ENCODE measurements around the gene HYCC1. TPM values are rescaled to one million over a fixed set of nuclear protein-coding genes. Genes with fewer than 3 reads are reported as not detected.
"Not testable (repeated sequence)": the region's sequence is repeated elsewhere in the genome, so short reads cannot be mapped to it uniquely, and the experiment has no call there.

Gene HYCC1
- total and polyA plus RNA-seq, 2 experiments from 2014 or later = 55.4 to 181 TPM

- H3K27me3 ChIP-seq (ENCODE audit: insufficient read depth); ATAC-seq; H4K20me1 ChIP-seq (replicated peaks; ENCODE audit: insufficient read depth); H3K36me3 ChIP-seq (ENCODE audit: insufficient read depth); H3K27me3 Mint-ChIP-seq (ENCODE audit: insufficient read depth, low read depth, poor library complexity); H3K9me2 ChIP-seq (ENCODE audit: insufficient read depth); H3K4me2 ChIP-seq; H3K27ac ChIP-seq (ENCODE audit: low read depth); DNase-seq (ENCODE audit: low spot score); H3K27ac Mint-ChIP-seq; H2AFZ ChIP-seq; H3K4me3 ChIP-seq; H3F3A ChIP-seq (replicated peaks; ENCODE audit: low read depth); H3K79me2 ChIP-seq (replicated peaks; ENCODE audit: insufficient read depth); H3K4me3 Mint-ChIP-seq: not testable (repeated sequence)
- peaks cover 12% of the 10 kb centered on the region for H3K4me1 ChIP-seq (ENCODE audit: insufficient read depth)
- H3K4me1 Mint-ChIP-seq = peaks cover 11% of the 10 kb centered on the region
- H3K36me3 Mint-ChIP-seq (ENCODE audit: low read depth) = peaks cover 15% of the 10 kb centered on the region
- peaks cover 21% of the 10 kb centered on the region for H3K9me3 Mint-ChIP-seq
These were observed 37.2 kb upstream of the HYCC1 start for GRCh38 chr7:23051124-23051485.

- not testable (repeated sequence) for H3K27me3 Mint-ChIP-seq (ENCODE audit: insufficient read depth, low read depth, poor library complexity); H3K4me2 ChIP-seq; H3K4me1 ChIP-seq (ENCODE audit: insufficient read depth); H3K4me3 Mint-ChIP-seq; H3K4me1 Mint-ChIP-seq; H3K79me2 ChIP-seq (replicated peaks; ENCODE audit: insufficient read depth); H3K9me2 ChIP-seq (ENCODE audit: insufficient read depth); H3F3A ChIP-seq (replicated peaks; ENCODE audit: low read depth); H4K20me1 ChIP-seq (replicated peaks; ENCODE audit: insufficient read depth); ATAC-seq; H3K36me3 ChIP-seq (ENCODE audit: insufficient read depth); DNase-seq (ENCODE audit: low spot score); H3K27me3 ChIP-seq (ENCODE audit: insufficient read depth); H2AFZ ChIP-seq; H3K27ac Mint-ChIP-seq; H3K4me3 ChIP-seq; H3K27ac ChIP-seq (ENCODE audit: low read depth)
- H3K9me3 Mint-ChIP-seq = peaks cover 30% of the 10 kb centered on the region
- H3K36me3 Mint-ChIP-seq (ENCODE audit: low read depth) = peaks cover 22% of the 10 kb centered on the region
These were observed 32.4 kb upstream of the HYCC1 start for GRCh38 chr7:23046336-23046735.

GRCh38 chr7:23045086-23045485 is 31.2 kb upstream of the HYCC1 start:
- H3K27me3 Mint-ChIP-seq (ENCODE audit: insufficient read depth, low read depth, poor library complexity); H3K9me2 ChIP-seq (ENCODE audit: insufficient read depth); DNase-seq (ENCODE audit: low spot score); H4K20me1 ChIP-seq (replicated peaks; ENCODE audit: insufficient read depth); H3K79me2 ChIP-seq (replicated peaks; ENCODE audit: insufficient read depth); H3F3A ChIP-seq (replicated peaks; ENCODE audit: low read depth); ATAC-seq; H2AFZ ChIP-seq; H3K36me3 ChIP-seq (ENCODE audit: insufficient read depth); H3K27ac Mint-ChIP-seq; H3K27ac ChIP-seq (ENCODE audit: low read depth); H3K4me3 Mint-ChIP-seq; H3K4me1 ChIP-seq (ENCODE audit: insufficient read depth); H3K4me1 Mint-ChIP-seq; H3K27me3 ChIP-seq (ENCODE audit: insufficient read depth); H3K4me3 ChIP-seq; H3K4me2 ChIP-seq: not testable (repeated sequence)
- peaks cover 24% of the 10 kb centered on the region for H3K36me3 Mint-ChIP-seq (ENCODE audit: low read depth)
- peaks cover 33% of the 10 kb centered on the region for H3K9me3 Mint-ChIP-seq

GRCh38 chr7:23044581-23044980 is 30.7 kb upstream of the HYCC1 start:
- peaks cover 3% of the 10 kb centered on the region for H3K27me3 Mint-ChIP-seq (ENCODE audit: insufficient read depth, low read depth, poor library complexity)
- Histone ChIP-seq H3K79me2 (replicated peaks; ENCODE audit: insufficient read depth) (no peaks in the 10 kb centered on the region), H3K4me2 (no peak overlapping the region), H3K4me1 (ENCODE audit: insufficient read depth) (no peaks in the 10 kb centered on the region), H3F3A (replicated peaks; ENCODE audit: low read depth) (no peaks in the 10 kb centered on the region), H3K27ac (ENCODE audit: low read depth) (no peak overlapping the region), H4K20me1 (replicated peaks; ENCODE audit: insufficient read depth) (no peaks in the 10 kb centered on the region), H3K27me3 (ENCODE audit: insufficient read depth) (no peaks in the 10 kb centered on the region), H2AFZ (no peak overlapping the region), H3K4me3 (no peak overlapping the region), H3K9me2 (ENCODE audit: insufficient read depth) (no peaks in the 10 kb centered on the region; the same call in 1 of the 2 replicates), H3K36me3 (ENCODE audit: insufficient read depth) (no peaks in the 10 kb centered on the region; the same call in 1 of the 2 replicates)
- no peak for ATAC-seq
- H3K9me3 Mint-ChIP-seq = peaks cover 33% of the 10 kb centered on the region
- H3K4me3 Mint-ChIP-seq = no peak overlapping the region
- H3K27ac Mint-ChIP-seq = no peak overlapping the region
- DNase-seq (ENCODE audit: low spot score) = no peak
- no peaks in the 10 kb centered on the region; the same call in 2 of the 3 replicates for H3K4me1 Mint-ChIP-seq
- peaks cover 24% of the 10 kb centered on the region for H3K36me3 Mint-ChIP-seq (ENCODE audit: low read depth)
- TF ChIP-seq STAT1 (IDR thresholded peaks at IDR 0.05; ENCODE audit: unreplicated experiment) = no peak
- TF ChIP-seq EZH2 (IDR thresholded peaks at IDR 0.05; ENCODE audit: low read depth, unreplicated experiment) = no peak
- no peak for TF ChIP-seq ZNF331 (CRISPR knock-in tag; IDR thresholded peaks at IDR 0.05; ENCODE audit: low read depth)
- no peak for TF ChIP-seq NANOG (IDR thresholded peaks at IDR 0.05; ENCODE audit: borderline replicate concordance)
- TF ChIP-seq POLR2AphosphoS5 (IDR thresholded peaks at IDR 0.05; ENCODE audit: low read depth) = no peak
- TF ChIP-seq ZNF462 (CRISPR knock-in tag; IDR thresholded peaks at IDR 0.05) = no peak
- no peak for TF ChIP-seq EZH2phosphoT487 (IDR thresholded peaks at IDR 0.05; ENCODE audit: unreplicated experiment)

Data from GM23338 (cell line).